ENCODE results near the gene MAD1L1.

Gene MAD1L1

GRCh38 chr7:2201686-2202360 is 30.9 kb downstream of the MAD1L1 start:
- DNase-seq, result no peak

GRCh38 chr7:2201128-2201527 is 31.6 kb downstream of the MAD1L1 start:
- DNase-seq, result no peak

GRCh38 chr7:2200584-2200980 is 32.2 kb downstream of the MAD1L1 start:
- DNase-seq, result no peak

- DNase-seq, result no peak
These were observed 32.7 kb downstream of the MAD1L1 start for GRCh38 chr7:2199956-2200583.

- DNase-seq, result no peak
These were observed 33.2 kb downstream of the MAD1L1 start for GRCh38 chr7:2199528-2199927.

- no peak for DNase-seq
These were observed 34.0 kb downstream of the MAD1L1 start for GRCh38 chr7:2198760-2199159.

- no peak for DNase-seq
These were observed 34.5 kb downstream of the MAD1L1 start for GRCh38 chr7:2198206-2198605.

GRCh38 chr7:2197436-2198155 is 35.1 kb downstream of the MAD1L1 start:
- DNase-seq, result no peak

- DNase-seq, result peak in 1 of 56 donors; percentile 29
These were observed 36.1 kb downstream of the MAD1L1 start for GRCh38 chr7:2196381-2197378.

GRCh38 chr7:2195400-2196246 is 37.1 kb downstream of the MAD1L1 start:
- peak in 40 of 56 donors; percentile 13 to 77 (median 40) for DNase-seq

GRCh38 chr7:2193575-2194305 is 39.0 kb downstream of the MAD1L1 start:
- DNase-seq, result no peak

- no peak for DNase-seq
These were observed 39.8 kb downstream of the MAD1L1 start for GRCh38 chr7:2192831-2193534.

- no peak for DNase-seq
These were observed 41.7 kb downstream of the MAD1L1 start for GRCh38 chr7:2191016-2191415.

GRCh38 chr7:2190531-2190930 is 42.2 kb downstream of the MAD1L1 start:
- no peak for DNase-seq

GRCh38 chr7:2186166-2186565 is 46.6 kb downstream of the MAD1L1 start:
- no peak for DNase-seq

GRCh38 chr7:2185715-2186114 is 47.0 kb downstream of the MAD1L1 start:
- DNase-seq, result no peak

- no peak for DNase-seq
These were observed 50.3 kb downstream of the MAD1L1 start for GRCh38 chr7:2182461-2182860.

- no peak for DNase-seq
These were observed 51.5 kb downstream of the MAD1L1 start for GRCh38 chr7:2181077-2181854.
